ENCODE measurements around the gene C5orf47. TPM values are rescaled to one million over a fixed set of nuclear protein-coding genes. Genes with fewer than 3 reads are reported as not detected.

C5orf47 gene
- total and polyA plus RNA-seq, 2 experiments from 2014 or later = 0.57 TPM; not detected in 1

- peak; percentile 83 for TF ChIP-seq CTCF (IDR thresholded peaks at IDR 0.05; ENCODE audit: low read depth, low read length)
- Histone ChIP-seq H3K4me3 (no peak within 1 kb of the TSS), H3K36me3 (no peaks in the 10 kb centered on the region), H3K4me1 (ENCODE audit: low read depth) (no peaks in the 10 kb centered on the region), H3K27me3 (no peaks in the 10 kb centered on the region), H3K27ac (no peak within 1 kb of the TSS), H3K9me3 (ENCODE audit: low read depth) (no peaks in the 10 kb centered on the region)
- peak; percentile 96 to 97 for DNase-seq (ENCODE audit: low read depth in 1 of 2, low spot score in 1 of 2)
Measured at GRCh38 chr5:174045470-174046025, 56.6 kb downstream of the C5orf47 start, which contains the start of gene NSG2. Gene NSG2, plus strand, starts transcription at chr5:174045706. Its CDS starts 1,050 bp downstream, at chr5:174046756.

- Histone ChIP-seq H3K9me3 (ENCODE audit: low read depth) (no peaks in the 10 kb centered on the region), H3K36me3 (no peaks in the 10 kb centered on the region), H3K27ac (no peak overlapping the region), H3K4me3 (no peak overlapping the region), H3K4me1 (ENCODE audit: low read depth) (no peaks in the 10 kb centered on the region), H3K27me3 (no peaks in the 10 kb centered on the region)
- DNase-seq (ENCODE audit: low read depth in 1 of 2, low spot score in 1 of 2) = no peak
- TF ChIP-seq CTCF (IDR thresholded peaks at IDR 0.05; ENCODE audit: low read depth, low read length) = no peak
Measured at GRCh38 chr5:174046558-174046957, 57.6 kb downstream of the C5orf47 start.

GRCh38 chr5:174047472-174048099 is 58.6 kb downstream of the C5orf47 start:
- Histone ChIP-seq H3K4me1 (ENCODE audit: low read depth) (no peaks in the 10 kb centered on the region), H3K27me3 (no peaks in the 10 kb centered on the region), H3K36me3 (no peaks in the 10 kb centered on the region), H3K27ac (no peak overlapping the region), H3K9me3 (ENCODE audit: low read depth) (no peaks in the 10 kb centered on the region), H3K4me3 (no peak overlapping the region)
- TF ChIP-seq CTCF (IDR thresholded peaks at IDR 0.05; ENCODE audit: low read depth, low read length) = no peak
- DNase-seq (ENCODE audit: low read depth in 1 of 2, low spot score in 1 of 2) = no peak

- no peaks in the 10 kb centered on the region for H3K27me3 ChIP-seq
- no peak overlapping the region for H3K4me3 ChIP-seq
- no peaks in the 10 kb centered on the region for H3K4me1 ChIP-seq (ENCODE audit: low read depth)
- DNase-seq (ENCODE audit: low read depth in 1 of 2, low spot score in 1 of 2) = no peak
- TF ChIP-seq CTCF (IDR thresholded peaks at IDR 0.05; ENCODE audit: low read depth, low read length) = no peak
- no peaks in the 10 kb centered on the region for H3K36me3 ChIP-seq
- H3K9me3 ChIP-seq (ENCODE audit: low read depth) = no peaks in the 10 kb centered on the region
- no peak overlapping the region for H3K27ac ChIP-seq
Measured at GRCh38 chr5:174052636-174053035, 63.7 kb downstream of the C5orf47 start.

- no peak for TF ChIP-seq CTCF (IDR thresholded peaks at IDR 0.05; ENCODE audit: low read depth, low read length)
- no peak overlapping the region for H3K27ac ChIP-seq
- H3K36me3 ChIP-seq = no peaks in the 10 kb centered on the region
- H3K4me3 ChIP-seq = no peak overlapping the region
- no peaks in the 10 kb centered on the region for H3K9me3 ChIP-seq (ENCODE audit: low read depth)
- no peaks in the 10 kb centered on the region for H3K27me3 ChIP-seq
- H3K4me1 ChIP-seq (ENCODE audit: low read depth) = no peaks in the 10 kb centered on the region
- no peak for DNase-seq (ENCODE audit: low read depth in 1 of 2, low spot score in 1 of 2)
Measured at GRCh38 chr5:174053905-174054304, 64.9 kb downstream of the C5orf47 start.

Other genes with a start within 250 kb of the C5orf47 start
- gene CPEB4, start 100.8 kb upstream of the C5orf47 start, total RNA-seq = 52.9 and 65.2 TPM in 2 replicates
- 23.8 and 33.6 TPM in 2 replicates for gene CPEB4, start 100.8 kb upstream of the C5orf47 start, polyA plus RNA-seq
- 0.57 TPM in 1 of 2 replicates, not detected in the other for gene NSG2, start 56.5 kb downstream of the C5orf47 start, total RNA-seq
- gene NSG2, start 56.5 kb downstream of the C5orf47 start, polyA plus RNA-seq = 0.24 TPM in 1 of 2 replicates, not detected in the other